Memory B cell (primary cell): ENCODE data around the gene WDR5.
A peak's percentile ranks its signal among the peaks of the same experiment; 100 is the strongest.
"Not testable (repeated sequence)": the region's sequence is repeated elsewhere in the genome, so short reads cannot be mapped to it uniquely, and the experiment has no call there.

Experiments
- ATAC-seq: fragments of 150-1000 bp; cut with Tn5 transposase; 2 replicates; pipeline ENCODE4 v1.10.0; 2021; ENCODE audit warnings: low read depth, mild to moderate bottlenecking, moderate library complexity
- DNase-seq, 2 donors: peaks; one replicate each; pipeline ENCODE4 v3.0.0; 2022; ENCODE audit warnings: low spot score in 2 of 2
- H3K27ac Mint-ChIP-seq: one replicate; pipeline ENCODE4 v1.8.0; 2022; ENCODE audit warnings: mild to moderate bottlenecking, moderate library complexity, mixed read lengths
- H3K27me3 Mint-ChIP-seq: one replicate; pipeline ENCODE4 v1.8.0; 2022; ENCODE audit warnings: mixed read lengths
- H3K36me3 Mint-ChIP-seq: one replicate; pipeline ENCODE4 v1.8.0; 2022; ENCODE audit warnings: mild to moderate bottlenecking, mixed read lengths
- H3K4me1 Mint-ChIP-seq: one replicate; pipeline ENCODE4 v1.8.0; 2022; ENCODE audit warnings: mixed read lengths
- H3K4me3 Mint-ChIP-seq: one replicate; pipeline ENCODE4 v1.8.0; 2022; ENCODE audit warnings: mild to moderate bottlenecking, moderate library complexity, mixed read lengths
- H3K9me3 Mint-ChIP-seq: one replicate; pipeline ENCODE4 v1.8.0; 2022; ENCODE audit warnings: mixed read lengths

WDR5 gene

DNA sequence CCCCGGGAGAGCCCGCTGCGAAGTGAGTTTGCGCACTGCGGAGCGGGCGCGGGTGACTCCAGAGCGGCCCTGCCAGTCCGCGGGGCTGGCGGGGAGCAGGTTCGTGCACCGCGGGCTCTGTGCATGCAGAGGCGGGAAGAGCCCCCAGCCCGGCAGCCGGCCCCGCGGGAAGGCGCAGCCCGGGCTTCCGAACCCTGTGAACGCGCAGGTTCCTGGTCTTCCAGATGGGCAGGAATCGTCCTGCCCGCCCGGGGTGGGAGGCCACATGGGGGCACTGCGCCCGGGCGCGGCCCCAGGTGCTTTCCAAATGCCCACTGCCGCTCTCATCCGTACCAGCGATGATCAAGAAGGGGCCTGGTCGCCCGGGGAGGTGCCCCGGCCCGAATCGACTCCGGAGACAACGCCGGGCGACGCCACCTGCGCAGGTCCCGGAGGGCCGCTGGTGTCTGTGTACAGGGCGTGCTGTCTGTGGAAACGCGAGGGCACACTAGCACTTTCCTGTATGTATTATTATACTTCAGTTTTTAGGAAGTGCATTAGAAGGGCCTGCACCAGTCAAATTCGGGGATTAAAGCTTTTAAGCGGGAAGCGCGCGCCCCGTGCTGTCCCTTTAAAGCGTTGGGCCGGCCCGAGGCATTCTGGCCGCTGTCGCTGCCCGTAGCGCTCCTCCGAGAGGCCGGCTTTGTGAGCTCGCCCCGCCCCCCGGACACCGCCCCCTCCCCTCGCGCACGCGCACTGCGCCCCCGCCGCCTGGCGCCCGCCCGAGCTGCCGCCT is at the start of gene WDR5:
WDR5 (plus strand) TSS at position 740 of the 775 bp plus-strand sequence. CDS start 3,796 bp downstream, outside the sequence.
- peak within 1 kb of the TSS; percentile 92 for H3K4me3 Mint-ChIP-seq
- H3K27ac Mint-ChIP-seq, result peak within 1 kb of the TSS; percentile 85
- ATAC-seq (peak; percentile 77), DNase-seq (peak; percentile 87 to 88)
- H3K36me3 Mint-ChIP-seq, result peaks cover 6% of the 10 kb centered on the region
- H3K4me1 Mint-ChIP-seq, result peaks cover 24% of the 10 kb centered on the region
- H3K9me3 Mint-ChIP-seq, result no peaks in the 10 kb centered on the region
- no peaks in the 10 kb centered on the region for H3K27me3 Mint-ChIP-seq

DNA sequence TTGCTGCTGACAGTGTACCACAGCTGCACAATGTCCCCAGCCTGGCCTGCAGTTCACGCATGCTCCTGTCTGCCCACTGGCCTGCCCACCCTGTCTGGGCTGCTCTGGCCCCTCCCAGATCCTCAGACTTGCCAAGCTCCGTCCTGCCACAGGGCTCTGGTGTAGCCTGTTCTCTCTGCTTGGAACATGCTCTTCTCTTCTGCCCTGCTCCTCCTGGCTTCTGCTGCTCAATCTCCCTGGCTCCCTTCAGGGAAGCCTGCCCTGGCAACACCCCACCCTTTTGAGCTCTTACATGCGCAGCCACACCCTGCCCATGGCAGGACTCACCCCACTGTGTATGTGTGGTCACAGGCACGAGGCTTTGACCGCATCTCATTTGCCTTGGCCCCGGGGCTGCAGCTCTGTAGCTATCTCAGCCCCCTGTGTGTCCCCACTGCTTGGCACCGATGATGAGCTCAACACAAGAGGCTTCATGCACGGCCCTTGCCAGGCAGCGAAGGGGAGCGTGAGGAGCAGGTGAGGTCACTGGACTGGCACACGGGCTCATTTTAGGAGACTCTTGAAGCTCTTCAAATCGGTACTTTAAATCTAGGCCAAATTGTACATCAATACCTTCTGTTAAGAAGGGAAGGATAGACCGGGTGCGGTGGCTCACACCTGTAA is 47.7 kb upstream of the WDR5 start:
- no peak for ATAC-seq
- Mint-ChIP-seq H3K36me3 (peaks cover 2% of the 10 kb centered on the region), H3K9me3 (peaks cover 3% of the 10 kb centered on the region), H3K27ac (no peak overlapping the region), H3K27me3 (peaks cover 8% of the 10 kb centered on the region), H3K4me1 (no peaks in the 10 kb centered on the region), H3K4me3 (no peak overlapping the region)
- DNase-seq, result no peak

DNA sequence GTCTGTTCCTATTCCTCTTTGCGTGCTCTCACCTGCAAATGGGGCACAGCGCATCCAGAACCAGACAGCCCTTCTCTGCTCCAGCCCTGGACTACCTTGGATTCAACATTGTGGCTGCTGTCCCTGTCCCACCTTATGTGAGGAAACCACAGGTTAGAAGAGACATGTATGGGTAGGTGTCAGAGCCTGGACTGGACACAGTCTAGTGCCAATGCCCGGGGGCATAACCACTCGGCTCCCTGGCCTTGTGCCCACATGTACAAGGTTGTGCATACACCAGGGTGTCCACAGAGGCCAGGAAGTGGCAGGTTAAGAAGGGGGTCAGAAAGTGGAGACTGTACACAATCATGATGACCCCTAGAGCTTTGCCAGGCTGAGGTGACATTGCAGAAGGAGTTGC is 45.9 kb upstream of the WDR5 start:
- no peaks in the 10 kb centered on the region for H3K4me1 Mint-ChIP-seq

DNA sequence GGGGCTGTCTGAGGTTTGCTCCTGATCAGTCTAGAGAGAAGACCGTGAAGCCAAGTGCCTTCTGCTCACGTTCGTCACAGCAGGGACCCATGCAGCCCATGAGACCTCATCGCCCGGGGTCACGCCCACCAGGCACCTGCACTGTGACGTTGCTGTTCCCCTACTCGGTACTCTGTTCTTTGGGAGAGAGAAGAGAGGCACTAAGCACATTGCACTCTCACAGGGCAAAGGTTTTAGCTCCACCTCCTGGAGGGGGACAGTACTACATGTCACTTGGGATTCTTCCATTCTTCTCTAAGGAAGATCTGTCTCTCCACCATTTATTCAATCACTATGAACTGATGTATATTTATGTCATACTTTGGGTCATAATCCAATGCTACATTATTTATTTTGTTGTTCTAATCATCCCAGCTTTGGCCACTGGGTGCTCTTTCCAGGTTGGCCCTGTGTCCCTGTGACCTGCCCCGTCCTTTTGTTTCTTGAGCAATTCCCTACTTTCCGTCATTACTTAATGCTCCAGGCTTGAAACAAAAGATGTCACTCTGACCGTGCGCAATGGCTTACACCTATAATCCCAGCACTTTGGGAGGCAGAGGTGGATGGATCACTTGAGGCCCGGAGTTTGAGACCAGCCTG is 36.6 kb upstream of the WDR5 start:
- peak; percentile 97 for ATAC-seq
- peaks cover 16% of the 10 kb centered on the region for H3K27me3 Mint-ChIP-seq
- H3K9me3 Mint-ChIP-seq, result peaks cover 8% of the 10 kb centered on the region
- H3K27ac Mint-ChIP-seq, result no peak overlapping the region
- peaks cover 8% of the 10 kb centered on the region for H3K4me1 Mint-ChIP-seq
- no peak overlapping the region for H3K4me3 Mint-ChIP-seq
- DNase-seq, result peak; percentile 69 to 76
- peaks cover 3% of the 10 kb centered on the region for H3K36me3 Mint-ChIP-seq

More for the DNA sequence above, 45.9 kb upstream of the WDR5 start:
- Mint-ChIP-seq H3K9me3 (peaks cover 3% of the 10 kb centered on the region), H3K36me3 (peaks cover 2% of the 10 kb centered on the region), H3K27me3 (peaks cover 6% of the 10 kb centered on the region), H3K27ac (no peak overlapping the region), H3K4me3 (no peak overlapping the region)
- no peak for ATAC-seq
- no peak for DNase-seq

DNA sequence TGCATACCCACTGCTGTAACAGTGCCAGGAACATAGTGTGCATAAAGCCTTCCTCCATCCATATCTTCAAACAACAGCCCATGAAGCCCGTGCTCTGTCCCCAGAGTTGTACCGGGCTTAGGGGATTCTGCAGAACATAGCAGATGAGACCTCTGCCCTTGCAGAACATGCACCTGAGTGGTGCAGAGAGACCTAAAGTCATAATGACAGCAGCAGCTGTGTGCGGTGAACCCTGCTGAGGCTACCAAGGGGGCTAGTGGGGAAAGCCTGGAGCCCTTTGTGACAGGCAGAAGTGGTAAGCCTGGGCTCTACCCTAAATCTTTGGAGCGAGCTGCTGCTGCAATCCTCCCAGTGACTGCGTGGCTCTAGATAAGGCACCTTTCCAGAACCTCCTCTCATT is 35.8 kb upstream of the WDR5 start:
- H3K4me1 Mint-ChIP-seq, result peaks cover 8% of the 10 kb centered on the region
- ATAC-seq, result no peak
- no peak overlapping the region for H3K4me3 Mint-ChIP-seq
- no peak for DNase-seq
- H3K9me3 Mint-ChIP-seq, result peaks cover 8% of the 10 kb centered on the region
- H3K36me3 Mint-ChIP-seq, result peaks cover 5% of the 10 kb centered on the region
- H3K27me3 Mint-ChIP-seq, result peaks cover 19% of the 10 kb centered on the region
- H3K27ac Mint-ChIP-seq, result no peak overlapping the region

DNA sequence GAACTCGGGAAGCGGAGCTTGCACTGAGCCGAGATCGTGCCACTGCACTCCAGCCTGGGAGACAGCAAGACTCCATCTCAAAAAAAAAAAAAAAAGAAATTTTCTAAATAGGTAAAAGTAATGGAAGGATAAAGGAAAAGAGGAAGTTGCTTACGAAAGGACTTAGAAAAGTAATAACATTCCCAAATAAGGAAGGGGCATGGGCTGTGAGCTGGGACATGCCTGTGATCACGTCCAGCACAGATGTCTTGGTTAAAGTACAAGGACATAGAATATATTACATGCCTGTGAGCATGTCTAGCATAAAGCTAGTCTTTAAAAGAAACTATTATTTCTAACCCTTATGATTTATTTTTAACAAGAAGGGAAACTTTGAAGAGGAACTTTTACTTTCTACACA is 34.7 kb upstream of the WDR5 start:
- H3K27me3 Mint-ChIP-seq, result peaks cover 19% of the 10 kb centered on the region

DNA sequence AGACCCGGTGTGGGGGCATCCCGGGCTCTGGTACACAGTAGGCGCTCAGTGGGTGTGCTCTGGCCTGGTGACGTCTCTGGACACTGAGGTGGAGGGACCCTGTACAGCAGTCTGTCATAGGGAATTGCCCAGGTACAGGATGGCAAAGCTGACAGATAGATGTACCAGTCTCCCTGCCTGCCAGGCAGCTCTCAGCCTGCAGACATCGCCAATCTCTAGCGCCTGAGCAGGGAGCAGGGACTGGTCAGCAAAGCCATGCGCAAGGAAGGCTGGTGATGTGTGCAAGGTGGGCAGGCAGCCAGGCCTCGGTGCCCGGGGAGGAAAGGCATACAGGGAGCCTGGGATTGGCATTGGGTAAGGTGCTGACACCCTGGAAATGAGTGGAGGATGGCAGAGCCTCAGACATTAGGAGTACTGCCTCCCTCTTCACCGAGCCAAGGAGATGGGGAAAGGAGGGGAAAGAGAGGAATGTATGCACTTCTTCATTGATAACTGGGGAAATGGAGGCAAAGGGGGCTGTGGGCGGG is 34.2 kb upstream of the WDR5 start:
- no peak overlapping the region for H3K4me3 Mint-ChIP-seq
- DNase-seq (no peak), ATAC-seq (no peak)
- H3K4me1 Mint-ChIP-seq, result peaks cover 8% of the 10 kb centered on the region
- H3K36me3 Mint-ChIP-seq, result peaks cover 5% of the 10 kb centered on the region
- peaks cover 8% of the 10 kb centered on the region for H3K9me3 Mint-ChIP-seq
- no peak overlapping the region for H3K27ac Mint-ChIP-seq
- peaks cover 19% of the 10 kb centered on the region for H3K27me3 Mint-ChIP-seq

More for the DNA sequence above, 34.7 kb upstream of the WDR5 start:
- H3K4me1 Mint-ChIP-seq, H3K4me3 Mint-ChIP-seq, DNase-seq, H3K27ac Mint-ChIP-seq, H3K36me3 Mint-ChIP-seq, ATAC-seq, H3K9me3 Mint-ChIP-seq: not testable (repeated sequence)

DNA sequence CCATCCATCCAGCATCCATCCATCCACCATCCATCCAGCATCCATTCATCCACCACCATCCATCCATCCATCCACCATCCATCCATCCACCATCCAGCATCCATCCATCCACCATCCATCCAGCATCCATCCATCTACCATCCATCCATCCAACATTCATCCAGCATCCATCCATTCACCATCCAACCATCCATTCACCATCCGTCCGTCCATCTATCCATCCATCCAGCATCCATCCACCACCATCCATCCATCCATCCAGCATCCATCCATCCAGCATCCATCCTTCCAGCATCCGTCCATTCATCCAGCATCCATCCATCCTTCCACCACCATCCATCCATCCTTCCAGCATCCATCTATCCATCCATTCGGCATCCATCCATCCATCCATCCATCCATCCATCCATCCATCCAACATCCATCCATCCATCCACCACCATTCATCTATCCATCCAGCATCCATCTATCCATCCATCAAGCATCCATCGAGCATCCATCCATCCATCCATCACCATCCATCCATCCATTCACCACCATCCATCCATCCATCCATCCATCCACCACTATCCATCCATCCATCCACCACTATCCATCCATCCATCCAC is 32.4 kb upstream of the WDR5 start:
- DNase-seq (no peak), ATAC-seq (no peak)
- H3K27me3 Mint-ChIP-seq, result peaks cover 23% of the 10 kb centered on the region
- peaks cover 8% of the 10 kb centered on the region for H3K9me3 Mint-ChIP-seq
- H3K27ac Mint-ChIP-seq, result no peak overlapping the region
- H3K4me1 Mint-ChIP-seq, result peaks cover 8% of the 10 kb centered on the region
- no peak overlapping the region for H3K4me3 Mint-ChIP-seq
- peaks cover 5% of the 10 kb centered on the region for H3K36me3 Mint-ChIP-seq

DNA sequence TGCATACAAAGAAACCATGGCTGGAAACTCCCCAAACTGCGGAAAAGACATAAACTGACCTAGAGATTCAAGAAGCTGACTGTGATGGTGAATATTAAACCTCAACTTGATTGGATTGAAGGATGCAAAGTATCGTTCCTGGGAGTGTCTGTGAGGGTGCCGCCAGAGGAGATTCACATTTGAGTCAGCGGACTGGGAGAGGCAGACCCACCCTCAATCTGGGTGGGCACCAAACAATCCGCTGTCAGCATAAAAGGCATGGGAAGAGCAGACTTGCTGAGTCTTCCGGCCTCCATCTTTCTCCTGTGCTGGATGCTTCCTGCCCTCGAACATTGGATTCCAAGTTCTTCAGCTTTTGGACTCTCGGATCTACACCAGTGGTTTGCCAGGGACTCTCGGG is 24.8 kb upstream of the WDR5 start:
- peaks cover 4% of the 10 kb centered on the region for H3K27me3 Mint-ChIP-seq
- no peak overlapping the region for H3K27ac Mint-ChIP-seq
- no peaks in the 10 kb centered on the region for H3K4me1 Mint-ChIP-seq
- no peaks in the 10 kb centered on the region for H3K36me3 Mint-ChIP-seq
- DNase-seq, result no peak
- ATAC-seq, result no peak
- H3K4me3 Mint-ChIP-seq, result no peak overlapping the region
- H3K9me3 Mint-ChIP-seq, result no peaks in the 10 kb centered on the region

DNA sequence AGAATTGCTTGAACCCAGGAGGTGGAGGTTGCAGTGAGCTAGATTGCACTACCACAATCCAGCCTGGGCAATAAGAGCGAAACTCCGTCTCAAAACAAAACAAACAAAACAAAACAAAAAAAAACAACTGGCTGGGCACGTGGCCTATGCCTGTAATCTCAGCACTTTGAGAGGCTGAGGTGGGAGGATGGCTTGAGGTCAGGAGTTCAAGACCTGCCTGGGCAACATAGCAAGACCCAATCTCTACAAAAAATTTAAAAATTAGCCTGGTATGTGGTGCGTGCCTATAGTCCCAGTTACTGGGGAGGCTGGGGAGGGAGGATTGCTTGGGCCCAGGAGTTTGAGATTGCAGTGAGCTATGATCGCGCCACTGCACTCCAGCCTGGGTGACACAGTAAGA is 23.3 kb upstream of the WDR5 start:
- Mint-ChIP-seq H3K27ac (no peak overlapping the region), H3K4me3 (no peak overlapping the region), H3K4me1 (no peaks in the 10 kb centered on the region), H3K36me3 (no peaks in the 10 kb centered on the region), H3K27me3 (no peaks in the 10 kb centered on the region), H3K9me3 (no peaks in the 10 kb centered on the region)
- DNase-seq (no peak), ATAC-seq (no peak)

DNA sequence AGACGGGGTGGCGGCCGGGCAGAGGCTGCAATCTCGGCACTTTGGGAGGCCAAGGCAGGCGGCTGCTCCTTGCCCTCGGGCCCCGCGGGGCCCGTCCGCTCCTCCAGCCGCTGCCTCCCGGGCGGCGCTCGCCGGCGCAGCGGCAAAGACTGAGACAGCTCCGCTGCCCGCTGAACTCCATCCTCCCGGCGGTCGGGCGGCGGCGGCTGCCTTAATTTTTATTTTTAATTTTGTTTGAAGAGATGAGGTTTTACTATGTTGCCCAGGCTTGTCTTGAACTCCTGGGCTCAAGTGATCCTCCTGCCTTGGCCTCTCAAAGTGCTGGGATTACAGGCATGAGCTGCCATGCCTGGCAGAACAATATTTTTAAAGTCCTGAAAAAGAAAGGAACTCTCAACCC is 16.9 kb upstream of the WDR5 start:
- ATAC-seq, H3K27ac Mint-ChIP-seq, DNase-seq, H3K4me1 Mint-ChIP-seq, H3K9me3 Mint-ChIP-seq, H3K27me3 Mint-ChIP-seq, H3K36me3 Mint-ChIP-seq, H3K4me3 Mint-ChIP-seq: not testable (repeated sequence)

DNA sequence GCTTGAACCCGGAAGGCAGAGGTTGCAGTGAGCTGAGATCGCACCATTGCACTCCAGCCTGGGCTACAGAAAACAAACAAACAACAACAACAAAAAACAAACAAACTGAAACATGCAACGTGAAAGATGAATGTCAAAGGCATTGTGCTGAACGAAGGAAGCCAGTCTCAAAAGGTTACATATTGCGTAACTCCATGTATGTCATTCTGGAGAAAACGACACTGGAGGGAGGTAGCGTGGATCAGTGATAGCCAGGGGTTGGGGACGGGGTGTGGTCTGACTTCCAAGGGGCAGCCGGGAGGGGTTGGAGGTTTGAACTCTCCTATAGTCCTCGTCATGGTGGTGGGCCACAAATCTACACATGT is 12.1 kb upstream of the WDR5 start:
- peaks cover 19% of the 10 kb centered on the region for H3K27me3 Mint-ChIP-seq
- ATAC-seq (no peak), DNase-seq (no peak)
- no peaks in the 10 kb centered on the region for H3K36me3 Mint-ChIP-seq
- H3K4me3 Mint-ChIP-seq, result no peak overlapping the region
- no peak overlapping the region for H3K27ac Mint-ChIP-seq
- peaks cover 14% of the 10 kb centered on the region for H3K4me1 Mint-ChIP-seq
- no peaks in the 10 kb centered on the region for H3K9me3 Mint-ChIP-seq

DNA sequence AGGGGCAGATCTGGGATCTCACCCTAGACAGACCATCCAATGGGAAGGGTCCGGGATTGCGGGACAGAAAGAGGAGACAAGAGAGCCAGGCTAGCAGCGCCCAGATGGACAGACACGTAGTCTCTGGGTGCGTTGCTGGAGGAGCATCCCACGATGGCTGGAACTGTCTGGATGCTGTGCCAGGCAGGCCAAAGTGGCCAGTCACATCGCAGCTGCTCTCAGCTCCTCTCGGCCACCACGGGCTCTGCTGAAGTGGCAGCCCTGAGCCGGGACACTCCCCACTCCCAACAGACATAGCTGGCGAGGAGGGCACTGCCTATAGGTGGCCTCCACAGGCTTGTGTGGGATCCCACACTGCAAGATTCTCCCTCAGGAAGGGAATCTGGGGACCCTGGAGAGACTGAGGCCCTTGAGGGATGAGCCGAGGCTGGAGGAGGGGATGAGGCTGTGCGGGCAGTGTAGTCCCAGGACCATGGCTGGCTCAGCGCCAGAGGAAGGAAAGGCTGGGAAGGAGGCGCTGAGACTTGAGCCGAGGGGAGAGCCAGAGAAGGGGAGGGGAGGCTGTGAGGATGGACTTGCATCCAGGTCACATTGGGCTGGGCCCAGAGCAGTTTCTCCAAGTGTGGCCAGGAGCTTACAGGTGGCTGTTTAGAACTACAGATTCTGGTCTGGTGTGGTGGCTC is 10.3 kb upstream of the WDR5 start:
- peaks cover 18% of the 10 kb centered on the region for H3K4me1 Mint-ChIP-seq
- no peak overlapping the region for H3K27ac Mint-ChIP-seq
- DNase-seq (no peak), ATAC-seq (no peak)
- peaks cover 21% of the 10 kb centered on the region for H3K27me3 Mint-ChIP-seq
- H3K9me3 Mint-ChIP-seq, result no peaks in the 10 kb centered on the region
- no peaks in the 10 kb centered on the region for H3K36me3 Mint-ChIP-seq
- H3K4me3 Mint-ChIP-seq, result no peak overlapping the region
